Measurements from ENCODE around the gene MEF2A.

Gene MEF2A

DNA sequence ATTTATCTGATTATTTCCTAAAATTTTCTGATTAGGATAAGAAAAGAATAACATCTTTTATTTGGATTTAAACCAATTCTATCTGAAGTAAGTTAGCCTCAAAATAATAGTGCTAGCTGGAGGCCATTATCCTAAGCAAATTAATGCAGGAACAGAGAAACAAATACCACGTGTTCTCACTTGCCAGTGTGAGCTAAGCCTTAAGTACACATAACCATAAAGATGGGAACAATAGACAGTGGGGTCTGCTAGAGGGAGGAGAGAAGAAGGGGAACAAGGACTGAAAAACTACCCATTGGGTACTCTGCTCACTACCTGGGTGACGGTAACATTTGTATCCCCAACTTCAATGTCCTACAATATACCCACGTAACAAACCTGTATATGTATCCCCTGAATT, 198.7 kb downstream of the MEF2A start:
- DNase-seq (ENCODE audit: low read depth in 3 of 3) = no peak

Data from stimulated activated CD4-positive, alpha-beta T cell treated with anti-CD3 and anti-CD28 coated beads, TNF-alpha, amount 100 ng/mL, for 48 hours (primary cell).